ENCODE results near the gene SLC37A2. TPM values are rescaled to one million over a fixed set of nuclear protein-coding genes. Genes with fewer than 3 reads are reported as not detected.

SLC37A2 gene
- total and polyA plus RNA-seq, 2 of the 4 experiments (the other 2 are of a cell fraction), result 0.72 to 1.1 TPM

DNA sequence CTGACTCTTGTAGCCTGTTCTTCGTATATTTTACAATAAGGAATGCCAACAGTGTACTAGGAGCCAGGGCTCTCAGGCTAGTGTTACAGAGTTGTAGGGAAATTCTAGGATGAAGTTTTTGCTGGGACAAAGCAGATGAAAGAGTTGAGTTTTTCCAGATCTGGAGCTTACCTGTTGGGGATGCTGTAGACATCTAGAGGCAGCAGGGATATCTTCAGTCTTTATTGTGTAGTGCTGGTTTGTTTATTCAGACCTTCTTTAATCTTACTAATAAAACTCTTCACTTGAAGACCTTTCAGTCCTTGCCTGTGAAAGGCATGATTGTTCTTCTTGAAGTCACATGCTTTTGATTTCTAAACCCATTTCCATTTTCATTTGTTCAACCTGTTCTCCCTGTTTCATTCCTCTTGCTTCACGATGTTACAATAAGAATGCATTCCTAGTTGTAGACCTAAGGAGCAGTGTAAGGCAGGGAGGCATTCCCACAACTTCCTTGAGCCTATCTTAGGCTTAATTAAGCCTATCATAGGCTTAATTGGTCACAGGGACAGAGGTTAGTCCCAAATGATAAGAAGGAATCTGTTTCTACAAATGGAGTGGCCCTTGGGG, 7.9 kb upstream of the SLC37A2 start:
- POLR2A ChIA-PET (ENCODE audit: unreplicated experiment), result no interaction called here
- CTCF ChIA-PET, result interaction anchor here (0.6 kb wide), 1 partner anchor 10 kb away, joined by 4 read pairs; no protein-coding TSS in a partner anchor
- no peak overlapping the region for H3K4ac ChIP-seq (ENCODE audit: low read depth, low read length)
- H3K27me3 ChIP-seq (ENCODE audit: control insufficient read depth, insufficient read depth, low read length), result no peaks in the 10 kb centered on the region
- no peak overlapping the region for H4K91ac ChIP-seq (ENCODE audit: insufficient read depth, low read depth, low read length)
- ATAC-seq (ENCODE audit: low read depth) (no peak), DNase-seq (no peak)
- dilution Hi-C loops (cut with HindIII; ENCODE audit: low sequenced_read_pairs, unreplicated experiment), result no loop called here
- in situ Hi-C loops (cut with MboI; ENCODE audit: low sequenced_read_pairs), result no loop called here
- no peak for TF ChIP-seq BHLHE40 (IDR thresholded peaks at IDR 0.05; ENCODE audit: low read depth, low read length)
- TF ChIP-seq MAZ (IDR thresholded peaks at IDR 0.05; ENCODE audit: borderline replicate concordance, low read depth, low read length), result no peak
- TF ChIP-seq RAD21 (IDR thresholded peaks at IDR 0.05; ENCODE audit: low read length), result no peak
- no peak for TF ChIP-seq CEBPB (IDR thresholded peaks at IDR 0.05; ENCODE audit: low read depth, low read length)
- TF ChIP-seq, protein P1, sequence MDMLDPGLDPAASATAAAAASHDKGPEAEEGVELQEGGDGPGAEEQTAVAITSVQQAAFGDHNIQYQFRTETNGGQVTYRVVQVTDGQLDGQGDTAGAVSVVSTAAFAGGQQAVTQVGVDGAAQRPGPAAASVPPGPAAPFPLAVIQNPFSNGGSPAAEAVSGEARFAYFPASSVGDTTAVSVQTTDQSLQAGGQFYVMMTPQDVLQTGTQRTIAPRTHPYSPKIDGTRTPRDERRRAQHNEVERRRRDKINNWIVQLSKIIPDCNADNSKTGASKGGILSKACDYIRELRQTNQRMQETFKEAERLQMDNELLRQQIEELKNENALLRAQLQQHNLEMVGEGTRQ (IDR thresholded peaks at IDR 0.05; ENCODE audit: low read depth, low read length), result no peak
- TF ChIP-seq CHD1 (IDR thresholded peaks at IDR 0.05; ENCODE audit: low read depth, low read length), result no peak
- no peak for TF ChIP-seq FOS (IDR thresholded peaks at IDR 0.05; ENCODE audit: low read depth, low read length)
- TF ChIP-seq POLR2A (IDR thresholded peaks at IDR 0.05; ENCODE audit: low read depth, low read length), result no peak
- no peak for TF ChIP-seq NFE2L2 (IDR thresholded peaks at IDR 0.05; ENCODE audit: low read depth, low read length)
- TF ChIP-seq, protein P2, sequence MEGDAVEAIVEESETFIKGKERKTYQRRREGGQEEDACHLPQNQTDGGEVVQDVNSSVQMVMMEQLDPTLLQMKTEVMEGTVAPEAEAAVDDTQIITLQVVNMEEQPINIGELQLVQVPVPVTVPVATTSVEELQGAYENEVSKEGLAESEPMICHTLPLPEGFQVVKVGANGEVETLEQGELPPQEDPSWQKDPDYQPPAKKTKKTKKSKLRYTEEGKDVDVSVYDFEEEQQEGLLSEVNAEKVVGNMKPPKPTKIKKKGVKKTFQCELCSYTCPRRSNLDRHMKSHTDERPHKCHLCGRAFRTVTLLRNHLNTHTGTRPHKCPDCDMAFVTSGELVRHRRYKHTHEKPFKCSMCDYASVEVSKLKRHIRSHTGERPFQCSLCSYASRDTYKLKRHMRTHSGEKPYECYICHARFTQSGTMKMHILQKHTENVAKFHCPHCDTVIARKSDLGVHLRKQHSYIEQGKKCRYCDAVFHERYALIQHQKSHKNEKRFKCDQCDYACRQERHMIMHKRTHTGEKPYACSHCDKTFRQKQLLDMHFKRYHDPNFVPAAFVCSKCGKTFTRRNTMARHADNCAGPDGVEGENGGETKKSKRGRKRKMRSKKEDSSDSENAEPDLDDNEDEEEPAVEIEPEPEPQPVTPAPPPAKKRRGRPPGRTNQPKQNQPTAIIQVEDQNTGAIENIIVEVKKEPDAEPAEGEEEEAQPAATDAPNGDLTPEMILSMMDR (conservative IDR thresholded peaks at IDR 0.05; ENCODE audit: low read depth, low read length), result no peak
- TF ChIP-seq SMC3 (IDR thresholded peaks at IDR 0.05; ENCODE audit: low read depth, low read length), result no peak
- no peak for TF ChIP-seq MXI1 (IDR thresholded peaks at IDR 0.05; ENCODE audit: borderline replicate concordance, low read depth, low read length)
- TF ChIP-seq MAFK (IDR thresholded peaks at IDR 0.05; ENCODE audit: low read depth, low read length), result no peak
- no peak for TF ChIP-seq RCOR1 (IDR thresholded peaks at IDR 0.05; ENCODE audit: insufficient replicate concordance, low read length)
- TF ChIP-seq, protein P3, sequence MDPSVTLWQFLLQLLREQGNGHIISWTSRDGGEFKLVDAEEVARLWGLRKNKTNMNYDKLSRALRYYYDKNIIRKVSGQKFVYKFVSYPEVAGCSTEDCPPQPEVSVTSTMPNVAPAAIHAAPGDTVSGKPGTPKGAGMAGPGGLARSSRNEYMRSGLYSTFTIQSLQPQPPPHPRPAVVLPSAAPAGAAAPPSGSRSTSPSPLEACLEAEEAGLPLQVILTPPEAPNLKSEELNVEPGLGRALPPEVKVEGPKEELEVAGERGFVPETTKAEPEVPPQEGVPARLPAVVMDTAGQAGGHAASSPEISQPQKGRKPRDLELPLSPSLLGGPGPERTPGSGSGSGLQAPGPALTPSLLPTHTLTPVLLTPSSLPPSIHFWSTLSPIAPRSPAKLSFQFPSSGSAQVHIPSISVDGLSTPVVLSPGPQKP (IDR thresholded peaks at IDR 0.05; ENCODE audit: borderline replicate concordance, low read depth, low read length), result no peak
- H3K18ac ChIP-seq (ENCODE audit: low read depth, low read length), result no peak overlapping the region
- no peak overlapping the region for H4K8ac ChIP-seq (ENCODE audit: low read depth in 2 of 2, low read length in 2 of 2)
- no peaks in the 10 kb centered on the region for H3K4me1 ChIP-seq (ENCODE audit: control insufficient read depth, insufficient read depth, low read length)
- no peak overlapping the region for H2AK9ac ChIP-seq (replicated peaks; ENCODE audit: low read depth, low read length, poor library complexity)
- no peak overlapping the region for H3K23ac ChIP-seq (ENCODE audit: low read depth, low read length)
- no peak overlapping the region for H4K5ac ChIP-seq (ENCODE audit: low read depth, low read length)
- H3K14ac ChIP-seq (replicated peaks; ENCODE audit: low read depth, low read length), result no peak overlapping the region
- intact Hi-C loops (cut with micrococcal nuclease), result no loop called here
- no peaks in the 10 kb centered on the region for H3K79me1 ChIP-seq (ENCODE audit: low read depth in 1 of 2, low read length in 2 of 2)
- H3K36me3 ChIP-seq (ENCODE audit: control insufficient read depth, insufficient read depth, low read length), result no peaks in the 10 kb centered on the region
- no peak overlapping the region for H2AFZ ChIP-seq (replicated peaks; ENCODE audit: low read length, poor library complexity)
- H3K9ac ChIP-seq (ENCODE audit: low read depth, low read length), result no peak overlapping the region
- WGBS, 2 experiments (ENCODE audit: extremely low coverage in 2 of 2, insufficient read length in 1 of 2), result no CpG with 5 or more reads among the region's 2 CpGs
- H2BK120ac ChIP-seq (ENCODE audit: low read depth, low read length), result no peak overlapping the region
- H3K4me3 ChIP-seq (ENCODE audit: insufficient read depth, low read depth, low read length), result no peak overlapping the region
- no peak overlapping the region for H3K4me2 ChIP-seq (ENCODE audit: low read depth, low read length)
- no peak overlapping the region for H3K27ac ChIP-seq (ENCODE audit: insufficient read depth, low read length)
- no peak overlapping the region for H3K56ac ChIP-seq (ENCODE audit: extremely low read depth, insufficient read depth, low read length)
- H3K9me1 ChIP-seq (ENCODE audit: insufficient read depth, low read length), result no peaks in the 10 kb centered on the region
- no peak overlapping the region for H2AK5ac ChIP-seq (ENCODE audit: low read depth, low read length)
- H2BK20ac ChIP-seq (ENCODE audit: low read depth, low read length), result no peak overlapping the region
- no peak overlapping the region for H2BK5ac ChIP-seq (ENCODE audit: low read depth, low read length, poor library complexity, severe bottlenecking)
- H3K9me3 ChIP-seq (ENCODE audit: control insufficient read depth, insufficient read depth, low read length), result no peaks in the 10 kb centered on the region
- H4K20me1 ChIP-seq (ENCODE audit: insufficient read depth, low read length), result no peaks in the 10 kb centered on the region
- H2BK15ac ChIP-seq (ENCODE audit: low read depth, low read length), result no peak overlapping the region
- no TSS peak for BruUV-seq (replicated peaks)

Measured in IMR-90 (cell line).